Activated T-cell treated with anti-CD3 and anti-CD28 coated beads, Interleukin-2, amount 50 U/mL, for 4 hours (primary cell): ENCODE measurements around the gene GPRC5A. TPM values are rescaled to one million over a fixed set of nuclear protein-coding genes. Genes with fewer than 3 reads are reported as not detected.

Experiments
- ATAC-seq, 2 donors: fragments of 200-7000 bp; cut with Tn5 transposase; one replicate each; pipeline ENCODE4 v1.10.0; 2021
- DNase-seq: peaks from one replicate; pipeline ENCODE4 v3.0.0-alpha.2; 2020
- H3K27me3 Mint-ChIP-seq: one replicate; pipeline ENCODE4 v1.8.0; 2021; ENCODE audit warnings: low read depth, mixed read lengths
- H3K36me3 Mint-ChIP-seq: one replicate; pipeline ENCODE4 v1.8.0; 2022; ENCODE audit warnings: mixed read lengths; ENCODE audit not compliant: insufficient read depth
- H3K4me1 Mint-ChIP-seq: one replicate; pipeline ENCODE4 v1.8.0; 2021; ENCODE audit warnings: low read depth, mixed read lengths
- H3K4me3 Mint-ChIP-seq: one replicate; pipeline ENCODE4 v1.8.0; 2021; ENCODE audit warnings: mild to moderate bottlenecking, moderate library complexity, mixed read lengths
- H3K9me3 Mint-ChIP-seq: one replicate; pipeline ENCODE4 v1.8.0; 2021; ENCODE audit warnings: mixed read lengths
- total RNA-seq, 3 donors: library from RNA; stranded (reverse); gene quantifications; one replicate each; pipeline ENCODE4 v1.2.1, GENCODE V29; 2021

GPRC5A gene
- total RNA-seq, 3 donors from 2014 or later, result 0.30 to 0.86 (median 0.50) TPM

DNA sequence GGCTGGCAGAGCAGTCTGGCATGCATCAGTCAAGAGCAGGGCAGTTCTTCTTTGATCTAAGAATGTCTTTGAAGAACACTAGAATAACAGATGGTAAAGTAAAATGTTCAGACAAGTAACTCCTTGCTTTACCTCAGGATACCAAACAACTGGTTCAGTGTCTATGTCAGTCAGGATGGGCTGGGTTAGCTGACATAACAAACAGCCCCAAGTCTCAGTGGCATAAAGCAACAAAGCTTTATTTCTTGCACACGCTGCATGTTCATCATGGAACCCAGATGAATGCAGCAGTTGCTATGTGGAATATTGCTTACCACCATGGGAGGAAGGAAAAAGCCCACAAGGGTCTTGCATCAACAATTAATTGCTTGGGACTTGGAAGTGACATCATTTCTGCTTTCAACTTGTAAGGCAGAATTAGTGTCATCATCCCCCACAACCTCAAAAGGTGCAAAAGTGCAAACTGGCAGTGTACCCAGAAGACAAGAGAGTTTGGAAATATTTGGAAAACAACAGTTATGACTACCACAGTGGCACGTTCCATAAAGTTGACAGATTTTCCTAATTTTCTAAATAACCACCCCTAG, 39.4 kb downstream of the GPRC5A start:
- no peak overlapping the region for H3K4me3 Mint-ChIP-seq
- no peaks in the 10 kb centered on the region for H3K36me3 Mint-ChIP-seq
- H3K9me3 Mint-ChIP-seq, result no peaks in the 10 kb centered on the region
- no peaks in the 10 kb centered on the region for H3K4me1 Mint-ChIP-seq
- ATAC-seq (no peak), DNase-seq (no peak)
- H3K27me3 Mint-ChIP-seq, result peaks cover 5% of the 10 kb centered on the region

DNA sequence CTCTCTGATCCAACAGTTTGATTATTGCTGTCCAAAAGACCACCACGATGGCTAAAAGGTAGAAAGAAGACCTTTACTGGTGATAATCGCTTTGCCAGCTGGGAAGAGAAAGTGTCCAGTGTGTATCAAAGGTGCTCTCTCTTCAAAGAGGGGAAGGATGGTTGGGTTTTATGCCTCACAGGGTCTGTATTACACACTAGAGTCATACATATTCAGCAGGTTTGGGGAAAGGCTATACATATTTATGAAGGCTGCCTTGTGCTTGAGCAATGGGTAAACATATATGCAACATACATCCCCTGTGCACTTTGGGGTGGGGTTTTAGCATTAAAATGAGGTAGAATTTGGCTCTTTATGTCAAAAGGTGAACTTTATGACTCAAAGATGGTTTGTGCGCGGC, 42.4 kb downstream of the GPRC5A start:
- ATAC-seq, result no peak
- Mint-ChIP-seq H3K36me3 (no peaks in the 10 kb centered on the region), H3K4me3 (no peak overlapping the region), H3K4me1 (no peaks in the 10 kb centered on the region), H3K9me3 (no peaks in the 10 kb centered on the region), H3K27me3 (peaks cover 6% of the 10 kb centered on the region)
- DNase-seq, result no peak

DNA sequence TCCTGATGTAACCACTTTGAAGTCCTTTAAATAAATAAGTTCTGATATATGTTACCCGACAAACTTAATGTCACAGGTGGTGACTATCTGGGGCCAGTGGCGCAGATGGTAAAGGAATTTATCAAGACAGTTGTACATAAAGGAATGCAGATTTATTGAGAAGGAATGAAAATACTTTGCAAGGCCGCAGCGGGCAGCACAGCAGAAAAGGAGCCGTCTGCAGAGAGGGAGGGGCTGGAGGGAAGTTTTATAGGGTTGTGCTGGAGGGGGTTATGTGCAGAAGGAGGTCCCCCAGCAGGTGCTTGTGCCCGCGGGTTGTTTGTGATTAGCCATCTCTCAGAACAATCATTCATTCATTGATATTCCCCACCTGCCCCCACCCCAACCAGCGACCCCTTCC, 43.2 kb downstream of the GPRC5A start:
- no peaks in the 10 kb centered on the region for H3K36me3 Mint-ChIP-seq

DNA sequence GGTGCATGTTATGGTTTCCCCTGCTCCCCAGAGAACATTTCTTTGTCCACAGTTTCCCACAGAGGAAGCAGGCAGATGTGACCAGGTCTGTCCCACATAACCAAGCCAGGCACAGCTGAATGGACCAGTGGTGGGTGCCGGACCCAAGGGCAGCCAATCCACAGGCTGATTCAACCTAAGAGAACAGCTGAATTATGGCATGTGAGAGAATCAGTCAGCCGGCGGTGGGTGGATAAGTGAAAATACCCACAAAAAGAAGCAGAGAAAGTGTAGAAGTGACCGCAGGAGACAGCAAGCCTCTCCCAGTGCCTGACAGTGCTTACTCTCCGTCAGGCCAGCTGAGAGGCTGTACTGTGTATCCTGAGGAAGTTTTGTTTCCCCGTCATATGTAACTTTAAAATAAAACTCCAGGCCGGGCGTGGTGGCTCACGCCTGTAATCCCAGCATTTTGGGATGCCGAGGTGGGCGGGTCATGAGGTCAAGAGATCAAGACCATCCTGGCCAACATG, 45.7 kb downstream of the GPRC5A start:
- ATAC-seq, result no peak
- Mint-ChIP-seq H3K9me3 (no peaks in the 10 kb centered on the region), H3K36me3 (no peaks in the 10 kb centered on the region), H3K4me1 (no peaks in the 10 kb centered on the region), H3K27me3 (peaks cover 6% of the 10 kb centered on the region), H3K4me3 (no peak overlapping the region)
- DNase-seq, result no peak

More for the DNA sequence above, 43.2 kb downstream of the GPRC5A start:
- no peaks in the 10 kb centered on the region for H3K9me3 Mint-ChIP-seq
- ATAC-seq (no peak), DNase-seq (no peak)
- H3K4me3 Mint-ChIP-seq, result no peak overlapping the region
- peaks cover 6% of the 10 kb centered on the region for H3K27me3 Mint-ChIP-seq
- no peaks in the 10 kb centered on the region for H3K4me1 Mint-ChIP-seq

- Mint-ChIP-seq H3K4me1 (no peaks in the 10 kb centered on the region), H3K36me3 (no peaks in the 10 kb centered on the region), H3K9me3 (no peaks in the 10 kb centered on the region), H3K27me3 (peaks cover 6% of the 10 kb centered on the region), H3K4me3 (no peak overlapping the region)
- ATAC-seq, result no peak
- DNase-seq, result no peak
Observed at GRCh38 chr12:12938541-12938940, 47.2 kb downstream of the GPRC5A start.

- peaks cover 4% of the 10 kb centered on the region for H3K27me3 Mint-ChIP-seq
- no peak overlapping the region for H3K4me3 Mint-ChIP-seq
- H3K9me3 Mint-ChIP-seq, result no peaks in the 10 kb centered on the region
- H3K4me1 Mint-ChIP-seq, result no peaks in the 10 kb centered on the region
- DNase-seq (no peak), ATAC-seq (no peak)
- H3K36me3 Mint-ChIP-seq, result no peaks in the 10 kb centered on the region
Observed at GRCh38 chr12:12939888-12940287, 48.5 kb downstream of the GPRC5A start.

GRCh38 chr12:12941450-12942350, 50.3 kb downstream of the GPRC5A start:
- ATAC-seq, result no peak
- Mint-ChIP-seq H3K27me3 (peaks cover 4% of the 10 kb centered on the region), H3K4me3 (no peak overlapping the region), H3K9me3 (no peaks in the 10 kb centered on the region), H3K4me1 (no peaks in the 10 kb centered on the region), H3K36me3 (no peaks in the 10 kb centered on the region)
- DNase-seq, result no peak

GRCh38 chr12:12943586-12944260, 52.4 kb downstream of the GPRC5A start:
- Mint-ChIP-seq H3K36me3 (no peaks in the 10 kb centered on the region), H3K27me3 (no peaks in the 10 kb centered on the region), H3K4me1 (no peaks in the 10 kb centered on the region), H3K4me3 (no peak overlapping the region), H3K9me3 (no peaks in the 10 kb centered on the region)
- ATAC-seq, result no peak
- DNase-seq, result no peak

- no peak for ATAC-seq
- H3K9me3 Mint-ChIP-seq, result no peaks in the 10 kb centered on the region
- H3K4me1 Mint-ChIP-seq, result no peaks in the 10 kb centered on the region
- H3K36me3 Mint-ChIP-seq, result no peaks in the 10 kb centered on the region
- no peak for DNase-seq
- peaks cover 2% of the 10 kb centered on the region for H3K27me3 Mint-ChIP-seq
- no peak overlapping the region for H3K4me3 Mint-ChIP-seq
Observed at GRCh38 chr12:12945591-12945990, 54.2 kb downstream of the GPRC5A start.

GRCh38 chr12:12946686-12947355, 55.5 kb downstream of the GPRC5A start:
- Mint-ChIP-seq H3K9me3 (no peaks in the 10 kb centered on the region), H3K36me3 (no peaks in the 10 kb centered on the region), H3K27me3 (peaks cover 2% of the 10 kb centered on the region), H3K4me3 (no peak overlapping the region), H3K4me1 (no peaks in the 10 kb centered on the region)
- ATAC-seq (no peak), DNase-seq (no peak)

DNA sequence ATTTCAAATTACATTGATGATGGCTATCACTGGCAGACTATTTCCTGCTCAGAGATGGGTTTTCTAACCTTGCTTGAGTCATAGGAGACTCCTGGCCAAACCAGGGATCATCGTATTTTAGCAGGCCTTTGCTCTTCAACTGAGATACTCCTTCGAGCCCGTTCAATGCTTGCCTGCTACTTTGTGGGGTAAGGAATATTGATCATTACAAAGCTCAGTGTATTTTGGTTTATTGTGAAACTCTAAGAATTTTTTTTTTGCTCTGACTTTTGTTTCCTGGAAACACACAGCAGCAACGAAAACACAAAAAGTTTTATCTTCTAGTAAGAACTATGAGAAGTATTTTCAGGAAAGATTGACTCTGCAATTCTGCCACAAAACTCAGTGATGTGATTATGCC, 56.5 kb downstream of the GPRC5A start:
- H3K4me1 Mint-ChIP-seq, result no peaks in the 10 kb centered on the region
- no peak for ATAC-seq

DNA sequence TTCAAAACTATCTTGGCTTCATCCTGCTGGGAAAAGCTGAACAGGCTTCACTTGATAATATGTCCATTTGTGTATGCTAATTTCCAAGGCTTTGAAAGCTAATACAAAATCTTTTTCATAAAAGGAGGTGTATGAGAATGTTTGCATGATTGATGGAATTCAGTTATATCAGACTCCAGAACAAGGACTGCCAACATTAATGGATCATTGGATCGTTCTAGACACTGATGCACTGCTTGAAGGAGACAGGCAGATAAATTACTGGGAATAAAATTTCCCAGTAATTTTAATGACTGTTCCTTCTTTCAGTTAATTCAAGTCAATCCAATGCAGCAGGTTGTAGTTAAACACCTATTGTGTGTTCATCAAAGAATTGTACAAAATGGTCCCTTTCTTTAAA, 60.1 kb downstream of the GPRC5A start:
- H3K4me1 Mint-ChIP-seq, result no peaks in the 10 kb centered on the region
- no peaks in the 10 kb centered on the region for H3K9me3 Mint-ChIP-seq
- DNase-seq (no peak), ATAC-seq (no peak)
- H3K27me3 Mint-ChIP-seq, result peaks cover 5% of the 10 kb centered on the region
- no peak overlapping the region for H3K4me3 Mint-ChIP-seq
- H3K36me3 Mint-ChIP-seq, result no peaks in the 10 kb centered on the region

More for the DNA sequence above, 56.5 kb downstream of the GPRC5A start:
- H3K36me3 Mint-ChIP-seq, result no peaks in the 10 kb centered on the region
- H3K4me3 Mint-ChIP-seq, result no peak overlapping the region
- DNase-seq, result no peak
- peaks cover 2% of the 10 kb centered on the region for H3K27me3 Mint-ChIP-seq
- H3K9me3 Mint-ChIP-seq, result no peaks in the 10 kb centered on the region

DNA sequence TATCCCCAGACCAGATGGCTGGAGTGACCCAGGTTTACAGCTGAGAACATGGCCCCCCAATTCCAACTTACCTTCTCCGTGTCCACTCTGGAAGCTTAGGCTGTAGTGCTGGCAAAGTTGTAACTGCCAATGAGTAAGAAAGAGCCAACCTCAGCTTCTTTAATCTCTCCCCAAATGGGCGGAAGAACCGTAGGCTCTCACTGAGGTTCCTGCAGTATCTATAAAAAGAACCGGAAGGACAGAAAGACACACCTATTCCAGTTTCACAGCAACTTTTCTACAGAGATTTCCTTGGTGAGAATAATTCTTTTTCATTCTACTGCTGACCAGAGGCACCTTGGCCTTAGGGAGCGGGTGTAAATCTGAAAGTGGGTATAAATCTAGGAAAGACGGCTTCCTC, 60.7 kb downstream of the GPRC5A start, which contains the start of gene GPRC5D:
TSS of gene GPRC5D (minus strand) at position 135 of the 400 bp plus-strand sequence. CDS start 1,786 bp downstream, outside the sequence.
- H3K27me3 Mint-ChIP-seq, result peaks cover 5% of the 10 kb centered on the region
- DNase-seq (no peak), ATAC-seq (no peak)
- no peaks in the 10 kb centered on the region for H3K9me3 Mint-ChIP-seq
- no peaks in the 10 kb centered on the region for H3K4me1 Mint-ChIP-seq
- no peaks in the 10 kb centered on the region for H3K36me3 Mint-ChIP-seq
- H3K4me3 Mint-ChIP-seq, result no peak within 1 kb of the TSS

GRCh38 chr12:12954356-12954755, 63.0 kb downstream of the GPRC5A start:
- Mint-ChIP-seq H3K4me3 (no peak overlapping the region), H3K27me3 (peaks cover 5% of the 10 kb centered on the region), H3K9me3 (no peaks in the 10 kb centered on the region), H3K36me3 (no peaks in the 10 kb centered on the region), H3K4me1 (no peaks in the 10 kb centered on the region)
- ATAC-seq (no peak), DNase-seq (no peak)
